ENCODE measurements around the gene AUH. TPM values are rescaled to one million over a fixed set of nuclear protein-coding genes. Genes with fewer than 3 reads are reported as not detected.

Gene AUH
- total and polyA plus RNA-seq, 9 of the 15 experiments (the other 6 are each of a cell fraction or from before 2014, with no cell fraction given), result 3.4 to 29.0 (median 10.1) TPM

DNA sequence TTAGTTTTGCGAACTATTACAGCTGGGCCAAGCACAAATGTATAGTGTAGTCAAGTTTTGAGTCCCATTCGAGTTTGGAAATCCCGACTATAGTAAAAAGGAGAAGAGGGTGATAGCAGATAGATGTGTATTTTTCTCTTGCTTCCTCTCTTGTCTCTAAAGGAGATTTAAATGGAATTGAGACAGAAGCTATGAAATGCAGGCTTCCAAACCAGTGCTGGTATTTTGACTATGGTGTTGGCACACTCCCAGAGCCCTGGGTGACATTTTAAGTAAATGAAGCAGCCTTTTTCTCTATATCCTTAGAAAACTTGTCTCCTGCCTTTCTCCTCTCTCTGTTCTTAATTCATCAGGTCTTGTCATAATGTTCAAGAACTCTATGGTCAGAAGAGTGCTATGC, 17.7 kb upstream of the AUH start:
- H3K4me3 ChIP-seq, result no peak overlapping the region
- no peak for ATAC-seq
- no peaks in the 10 kb centered on the region for H3K36me3 ChIP-seq (ENCODE audit: control insufficient read depth, insufficient read depth, low read length)
- WGBS (ENCODE audit: insufficient coverage, low coverage, missing lambda C conversion rate), result 7% methylated on average over 3 of the region's 3 CpGs
- in situ Hi-C loops (cut with MboI) (no loop called here), intact Hi-C loops (cut with micrococcal nuclease) (no loop called here)
- ChIA-PET CTCF (ENCODE audit: low intra/inter-chr PET ratio) (interaction anchor here (0.6 kb wide), 1 partner anchor 18 kb away, joined by 4 read pairs; no protein-coding TSS in a partner anchor), POLR2A (no interaction called here)
- no peak overlapping the region for H3K9ac ChIP-seq (ENCODE audit: insufficient read depth in 1 of 2, low read depth in 2 of 2, low read length in 2 of 2)
- no peaks in the 10 kb centered on the region for H3K4me1 ChIP-seq (replicated peaks in 1 of 2; ENCODE audit: control insufficient read depth in 2 of 2, insufficient read depth in 2 of 2, low read length in 2 of 2)
- no peaks in the 10 kb centered on the region for H3K79me2 ChIP-seq (ENCODE audit: control insufficient read depth, insufficient read depth, low read length)
- H2AFZ ChIP-seq (ENCODE audit: low read depth, low read length), result no peak overlapping the region
- 0 out of 5 replicates have a peak, but pooled peaks cover 0 to 2% of the 10 kb centered on the region in 2 experiments for H3K27me3 ChIP-seq (ENCODE audit: control insufficient read depth in 2 of 2, insufficient read depth in 2 of 2, low read length in 2 of 2)
- no peaks in the 10 kb centered on the region for H3K9me1 ChIP-seq (ENCODE audit: control insufficient read depth, insufficient read depth, low read length)
- H3K9me3 ChIP-seq (replicated peaks; ENCODE audit: control insufficient read depth, insufficient read depth, low read depth, low read length), result no peaks in the 10 kb centered on the region
- FAIRE-seq, result no peak
- H4K20me1 ChIP-seq (replicated peaks; ENCODE audit: control insufficient read depth, insufficient read depth, low read length), result no peaks in the 10 kb centered on the region
- DNase-seq (ENCODE audit: extremely low read depth in 1 of 4, low spot score in 3 of 4), result no peak
- H3K27ac ChIP-seq (ENCODE audit: extremely low read depth, low read depth, low read length), result no peak overlapping the region
- no peak overlapping the region for H3K4me2 ChIP-seq (ENCODE audit: insufficient read depth, low read length)
- BruUV-seq (replicated peaks), result no TSS peak
- TF ChIP-seq, protein P1, sequence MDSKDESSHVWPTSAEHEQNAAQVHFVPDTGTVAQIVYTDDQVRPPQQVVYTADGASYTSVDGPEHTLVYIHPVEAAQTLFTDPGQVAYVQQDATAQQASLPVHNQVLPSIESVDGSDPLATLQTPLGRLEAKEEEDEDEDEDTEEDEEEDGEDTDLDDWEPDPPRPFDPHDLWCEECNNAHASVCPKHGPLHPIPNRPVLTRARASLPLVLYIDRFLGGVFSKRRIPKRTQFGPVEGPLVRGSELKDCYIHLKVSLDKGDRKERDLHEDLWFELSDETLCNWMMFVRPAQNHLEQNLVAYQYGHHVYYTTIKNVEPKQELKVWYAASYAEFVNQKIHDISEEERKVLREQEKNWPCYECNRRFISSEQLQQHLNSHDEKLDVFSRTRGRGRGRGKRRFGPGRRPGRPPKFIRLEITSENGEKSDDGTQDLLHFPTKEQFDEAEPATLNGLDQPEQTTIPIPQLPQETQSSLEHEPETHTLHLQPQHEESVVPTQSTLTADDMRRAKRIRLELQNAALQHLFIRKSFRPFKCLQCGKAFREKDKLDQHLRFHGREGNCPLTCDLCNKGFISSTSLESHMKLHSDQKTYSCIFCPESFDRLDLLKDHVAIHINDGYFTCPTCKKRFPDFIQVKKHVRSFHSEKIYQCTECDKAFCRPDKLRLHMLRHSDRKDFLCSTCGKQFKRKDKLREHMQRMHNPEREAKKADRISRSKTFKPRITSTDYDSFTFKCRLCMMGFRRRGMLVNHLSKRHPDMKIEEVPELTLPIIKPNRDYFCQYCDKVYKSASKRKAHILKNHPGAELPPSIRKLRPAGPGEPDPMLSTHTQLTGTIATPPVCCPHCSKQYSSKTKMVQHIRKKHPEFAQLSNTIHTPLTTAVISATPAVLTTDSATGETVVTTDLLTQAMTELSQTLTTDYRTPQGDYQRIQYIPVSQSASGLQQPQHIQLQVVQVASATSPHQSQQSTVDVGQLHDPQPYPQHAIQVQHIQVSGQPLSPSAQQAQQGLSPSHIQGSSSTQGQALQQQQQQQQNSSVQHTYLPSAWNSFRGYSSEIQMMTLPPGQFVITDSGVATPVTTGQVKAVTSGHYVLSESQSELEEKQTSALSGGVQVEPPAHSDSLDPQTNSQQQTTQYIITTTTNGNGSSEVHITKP (IDR thresholded peaks at IDR 0.05; ENCODE audit: partially characterized antibody), result no peak
- TF ChIP-seq ZNF347 (CRISPR knock-in tag; IDR thresholded peaks at IDR 0.05; ENCODE audit: low read depth) (no peak), EZH2 (IDR thresholded peaks at IDR 0.05; ENCODE audit: borderline replicate concordance, low read depth, low read length) (no peak), ERF (CRISPR knock-in tag; IDR thresholded peaks at IDR 0.05) (no peak), TCF7 (IDR thresholded peaks at IDR 0.05; ENCODE audit: borderline replicate concordance) (no peak), RBM17 (IDR thresholded peaks at IDR 0.05; ENCODE audit: borderline replicate concordance, low read depth, low read length) (no peak), CCNT2 (IDR thresholded peaks at IDR 0.05; ENCODE audit: borderline replicate concordance, extremely low read depth, insufficient read length, low read depth, low read length) (no peak), SMAD4 (CRISPR knock-in tag; conservative IDR thresholded peaks at IDR 0.05) (no peak), MCM2 (IDR thresholded peaks at IDR 0.05; ENCODE audit: low read depth) (no peak), GATA2 (CRISPR knock-in tag; IDR thresholded peaks at IDR 0.05) (no peak), ZNF551 (CRISPR knock-in tag; IDR thresholded peaks at IDR 0.05) (no peak), ZEB2 (IDR thresholded peaks at IDR 0.05) (no peak), ZFP36 (IDR thresholded peaks at IDR 0.05; ENCODE audit: low read depth, low read length, partially characterized antibody) (no peak)
- TF ChIP-seq, protein P2, sequence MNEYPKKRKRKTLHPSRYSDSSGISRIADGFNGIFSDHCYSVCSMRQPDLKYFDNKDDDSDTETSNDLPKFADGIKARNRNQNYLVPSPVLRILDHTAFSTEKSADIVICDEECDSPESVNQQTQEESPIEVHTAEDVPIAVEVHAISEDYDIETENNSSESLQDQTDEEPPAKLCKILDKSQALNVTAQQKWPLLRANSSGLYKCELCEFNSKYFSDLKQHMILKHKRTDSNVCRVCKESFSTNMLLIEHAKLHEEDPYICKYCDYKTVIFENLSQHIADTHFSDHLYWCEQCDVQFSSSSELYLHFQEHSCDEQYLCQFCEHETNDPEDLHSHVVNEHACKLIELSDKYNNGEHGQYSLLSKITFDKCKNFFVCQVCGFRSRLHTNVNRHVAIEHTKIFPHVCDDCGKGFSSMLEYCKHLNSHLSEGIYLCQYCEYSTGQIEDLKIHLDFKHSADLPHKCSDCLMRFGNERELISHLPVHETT (CRISPR knock-in tag; conservative IDR thresholded peaks at IDR 0.05 in 1 of 2, IDR thresholded peaks at IDR 0.05 in 1 of 2), result no peak
- TF ChIP-seq, protein P3, sequence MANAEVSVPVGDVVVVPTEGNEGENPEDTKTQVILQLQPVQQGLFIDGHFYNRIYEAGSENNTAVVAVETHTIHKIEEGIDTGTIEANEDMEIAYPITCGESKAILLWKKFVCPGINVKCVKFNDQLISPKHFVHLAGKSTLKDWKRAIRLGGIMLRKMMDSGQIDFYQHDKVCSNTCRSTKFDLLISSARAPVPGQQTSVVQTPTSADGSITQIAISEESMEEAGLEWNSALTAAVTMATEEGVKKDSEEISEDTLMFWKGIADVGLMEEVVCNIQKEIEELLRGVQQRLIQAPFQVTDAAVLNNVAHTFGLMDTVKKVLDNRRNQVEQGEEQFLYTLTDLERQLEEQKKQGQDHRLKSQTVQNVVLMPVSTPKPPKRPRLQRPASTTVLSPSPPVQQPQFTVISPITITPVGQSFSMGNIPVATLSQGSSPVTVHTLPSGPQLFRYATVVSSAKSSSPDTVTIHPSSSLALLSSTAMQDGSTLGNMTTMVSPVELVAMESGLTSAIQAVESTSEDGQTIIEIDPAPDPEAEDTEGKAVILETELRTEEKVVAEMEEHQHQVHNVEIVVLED (CRISPR knock-in tag; IDR thresholded peaks at IDR 0.05), result no peak

Data from K562 (cell line).